Ishikawa (cell line): ENCODE measurements around the gene OTUD4.

Experiments
- CEBPB ChIP-seq: IDR thresholded peaks from 2 replicates; pipeline ENCODE4 v1.6.1; 2012
- CREB1 ChIP-seq: IDR thresholded peaks from 2 replicates; pipeline ENCODE4 v1.6.1; 2012; ENCODE audit warnings: low read depth
- EGR1 ChIP-seq: IDR thresholded peaks from 2 replicates; pipeline ENCODE4 v1.6.1; 2012
- EP300 ChIP-seq: IDR thresholded peaks from 2 replicates; pipeline ENCODE4 v1.6.1; 2012; ENCODE audit warnings: borderline replicate concordance
- FOXM1 ChIP-seq: IDR thresholded peaks from 2 replicates; pipeline ENCODE4 v1.6.1; 2012; ENCODE audit warnings: low read depth, borderline replicate concordance
- NFIC ChIP-seq: IDR thresholded peaks from 2 replicates; pipeline ENCODE4 v1.6.1; 2012
- RAD21 ChIP-seq: IDR thresholded peaks from 2 replicates; pipeline ENCODE4 v1.6.1; 2012; ENCODE audit warnings: low read depth
- TAF1 ChIP-seq: IDR thresholded peaks from 2 replicates; pipeline ENCODE4 v1.6.1; 2012; ENCODE audit warnings: low read depth, mild to moderate bottlenecking
- TCF12 ChIP-seq: IDR thresholded peaks from 2 replicates; pipeline ENCODE4 v1.6.1; 2012; ENCODE audit warnings: low read depth
- TEAD4 ChIP-seq: IDR thresholded peaks from 2 replicates; pipeline ENCODE4 v1.6.1; 2012
- YY1 ChIP-seq: IDR thresholded peaks from 2 replicates; pipeline ENCODE4 v1.6.1; 2012; ENCODE audit warnings: low read depth
- ZBTB7A ChIP-seq: IDR thresholded peaks from 2 replicates; pipeline ENCODE4 v1.6.1; 2012; ENCODE audit warnings: low read depth
- TF ChIP-seq, protein P1 (sequence below): IDR thresholded peaks from 2 replicates; pipeline ENCODE4 v1.6.1; 2012
- TF ChIP-seq, protein P2 (sequence below): IDR thresholded peaks from 2 replicates; pipeline ENCODE4 v1.6.1; 2012; ENCODE audit warnings: low read depth, mild to moderate bottlenecking
- TF ChIP-seq, protein P3 (sequence below): IDR thresholded peaks from 2 replicates; pipeline ENCODE4 v1.6.1; 2012

Gene OTUD4

DNA sequence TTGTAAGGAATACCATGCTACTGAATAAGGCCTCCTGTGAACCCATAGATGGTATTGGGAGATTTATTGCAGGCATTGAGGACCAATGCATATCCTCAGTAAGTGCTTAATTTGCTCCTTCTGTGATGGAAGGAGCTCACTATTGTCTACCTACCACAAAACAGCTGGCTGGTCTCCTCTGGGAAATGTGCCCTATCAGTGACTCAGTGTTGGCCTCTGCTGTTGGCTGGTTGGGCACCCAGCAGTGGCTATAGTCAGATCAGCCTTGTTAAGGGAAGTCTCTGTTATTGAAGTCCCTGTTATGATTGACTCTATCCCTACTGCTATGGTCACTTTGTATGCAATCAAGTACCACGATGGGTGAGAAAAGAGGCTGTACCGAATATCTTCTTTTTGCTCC is 27.5 kb upstream of the OTUD4 start:
- TF ChIP-seq, protein P1, sequence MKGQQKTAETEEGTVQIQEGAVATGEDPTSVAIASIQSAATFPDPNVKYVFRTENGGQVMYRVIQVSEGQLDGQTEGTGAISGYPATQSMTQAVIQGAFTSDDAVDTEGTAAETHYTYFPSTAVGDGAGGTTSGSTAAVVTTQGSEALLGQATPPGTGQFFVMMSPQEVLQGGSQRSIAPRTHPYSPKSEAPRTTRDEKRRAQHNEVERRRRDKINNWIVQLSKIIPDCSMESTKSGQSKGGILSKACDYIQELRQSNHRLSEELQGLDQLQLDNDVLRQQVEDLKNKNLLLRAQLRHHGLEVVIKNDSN, result no peak
- TF ChIP-seq RAD21, result no peak
- TF ChIP-seq NFIC, result no peak
- no peak for TF ChIP-seq EP300
- no peak for TF ChIP-seq CEBPB
- no peak for TF ChIP-seq FOXM1
- TF ChIP-seq ZBTB7A, result no peak
- TF ChIP-seq TAF1, result no peak

DNA sequence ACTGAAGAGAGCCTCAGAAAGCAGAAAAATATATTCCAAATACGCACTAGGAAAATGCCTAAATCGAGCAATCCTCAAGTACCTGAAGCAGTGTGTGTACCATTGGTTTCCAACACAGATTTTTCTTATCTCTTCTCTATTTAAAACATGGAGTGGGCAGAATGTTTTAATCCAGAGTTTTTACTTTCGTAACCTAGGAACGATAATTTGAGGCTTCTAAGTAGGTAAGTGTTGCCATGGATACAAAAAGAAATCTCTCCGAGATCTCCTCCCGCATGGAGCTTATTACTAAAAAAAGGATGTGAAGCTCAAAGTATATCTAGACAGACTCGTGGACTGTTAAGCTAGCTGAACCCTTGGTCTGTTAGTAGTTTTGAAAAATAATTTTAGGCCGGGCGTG is 23.0 kb upstream of the OTUD4 start:
- TF ChIP-seq CREB1 (no peak), RAD21 (no peak), ZBTB7A (no peak), TCF12 (no peak), EP300 (no peak), TAF1 (no peak), EGR1 (no peak), YY1 (no peak)
- TF ChIP-seq, protein P1, result no peak
- TF ChIP-seq, protein P2, sequence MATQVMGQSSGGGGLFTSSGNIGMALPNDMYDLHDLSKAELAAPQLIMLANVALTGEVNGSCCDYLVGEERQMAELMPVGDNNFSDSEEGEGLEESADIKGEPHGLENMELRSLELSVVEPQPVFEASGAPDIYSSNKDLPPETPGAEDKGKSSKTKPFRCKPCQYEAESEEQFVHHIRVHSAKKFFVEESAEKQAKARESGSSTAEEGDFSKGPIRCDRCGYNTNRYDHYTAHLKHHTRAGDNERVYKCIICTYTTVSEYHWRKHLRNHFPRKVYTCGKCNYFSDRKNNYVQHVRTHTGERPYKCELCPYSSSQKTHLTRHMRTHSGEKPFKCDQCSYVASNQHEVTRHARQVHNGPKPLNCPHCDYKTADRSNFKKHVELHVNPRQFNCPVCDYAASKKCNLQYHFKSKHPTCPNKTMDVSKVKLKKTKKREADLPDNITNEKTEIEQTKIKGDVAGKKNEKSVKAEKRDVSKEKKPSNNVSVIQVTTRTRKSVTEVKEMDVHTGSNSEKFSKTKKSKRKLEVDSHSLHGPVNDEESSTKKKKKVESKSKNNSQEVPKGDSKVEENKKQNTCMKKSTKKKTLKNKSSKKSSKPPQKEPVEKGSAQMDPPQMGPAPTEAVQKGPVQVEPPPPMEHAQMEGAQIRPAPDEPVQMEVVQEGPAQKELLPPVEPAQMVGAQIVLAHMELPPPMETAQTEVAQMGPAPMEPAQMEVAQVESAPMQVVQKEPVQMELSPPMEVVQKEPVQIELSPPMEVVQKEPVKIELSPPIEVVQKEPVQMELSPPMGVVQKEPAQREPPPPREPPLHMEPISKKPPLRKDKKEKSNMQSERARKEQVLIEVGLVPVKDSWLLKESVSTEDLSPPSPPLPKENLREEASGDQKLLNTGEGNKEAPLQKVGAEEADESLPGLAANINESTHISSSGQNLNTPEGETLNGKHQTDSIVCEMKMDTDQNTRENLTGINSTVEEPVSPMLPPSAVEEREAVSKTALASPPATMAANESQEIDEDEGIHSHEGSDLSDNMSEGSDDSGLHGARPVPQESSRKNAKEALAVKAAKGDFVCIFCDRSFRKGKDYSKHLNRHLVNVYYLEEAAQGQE, result no peak
- TF ChIP-seq, protein P3, sequence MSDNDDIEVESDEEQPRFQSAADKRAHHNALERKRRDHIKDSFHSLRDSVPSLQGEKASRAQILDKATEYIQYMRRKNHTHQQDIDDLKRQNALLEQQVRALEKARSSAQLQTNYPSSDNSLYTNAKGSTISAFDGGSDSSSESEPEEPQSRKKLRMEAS, result no peak

DNA sequence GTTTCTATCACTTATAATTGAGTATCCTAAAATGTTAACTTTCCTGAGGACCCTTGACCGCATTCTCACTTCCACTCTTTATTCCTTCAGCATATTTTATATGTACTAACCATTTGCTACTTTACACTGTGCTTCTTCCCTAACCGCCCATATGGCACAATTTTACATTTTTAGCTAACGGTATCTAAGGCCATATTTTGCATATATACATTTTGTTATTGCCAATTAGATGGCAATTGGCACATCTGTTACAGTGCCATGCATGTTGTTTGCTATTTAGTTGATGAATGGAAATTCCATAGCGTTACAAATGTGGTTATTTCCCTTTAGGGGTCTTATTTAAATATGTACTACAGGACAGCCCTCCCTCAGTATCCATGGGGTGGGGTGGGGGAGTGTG is 20.0 kb upstream of the OTUD4 start:
- TF ChIP-seq, protein P2, result no peak
- TF ChIP-seq YY1 (no peak), TCF12 (no peak)

DNA sequence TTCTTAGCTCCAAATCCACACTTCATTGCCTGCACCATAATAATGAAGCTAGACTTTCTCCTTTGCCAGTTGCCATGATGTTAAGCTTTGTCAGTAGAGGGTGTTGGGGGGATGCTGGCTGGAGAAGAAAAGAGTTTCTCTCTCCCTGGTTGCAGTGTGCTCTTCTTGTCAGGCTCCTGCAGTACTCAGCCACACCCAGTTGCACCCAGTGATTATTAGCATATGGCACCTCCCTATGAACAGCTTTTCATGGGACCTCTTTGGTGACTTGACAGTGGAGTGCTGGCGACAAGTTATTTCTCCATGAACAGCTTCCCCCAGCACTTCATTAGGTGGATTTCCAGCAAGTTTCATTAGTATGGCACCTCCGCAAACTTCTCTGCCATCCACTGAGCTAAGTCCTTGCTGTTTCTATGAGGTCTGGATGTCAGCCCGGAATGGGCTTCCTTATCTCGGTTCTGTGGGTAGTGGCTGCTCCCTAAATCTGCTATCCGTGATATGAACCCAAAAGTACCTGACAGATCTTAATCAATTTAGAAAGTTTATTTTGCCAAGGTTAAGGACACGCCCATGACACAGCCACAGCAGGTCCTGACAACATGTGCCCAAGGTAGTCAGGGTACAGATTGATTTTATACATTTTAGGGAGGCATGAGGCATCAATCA is 18.8 kb upstream of the OTUD4 start:
- no peak for TF ChIP-seq EP300
- no peak for TF ChIP-seq YY1
- no peak for TF ChIP-seq RAD21
- TF ChIP-seq NFIC, result no peak
- TF ChIP-seq CEBPB, result no peak
- TF ChIP-seq, protein P2, result no peak
- no peak for TF ChIP-seq TCF12
- no peak for TF ChIP-seq TAF1
- no peak for TF ChIP-seq EGR1
- no peak for TF ChIP-seq TEAD4
- TF ChIP-seq, protein P3, result no peak
- TF ChIP-seq ZBTB7A, result no peak
- TF ChIP-seq, protein P1, result no peak
- no peak for TF ChIP-seq FOXM1
- TF ChIP-seq CREB1, result no peak

DNA sequence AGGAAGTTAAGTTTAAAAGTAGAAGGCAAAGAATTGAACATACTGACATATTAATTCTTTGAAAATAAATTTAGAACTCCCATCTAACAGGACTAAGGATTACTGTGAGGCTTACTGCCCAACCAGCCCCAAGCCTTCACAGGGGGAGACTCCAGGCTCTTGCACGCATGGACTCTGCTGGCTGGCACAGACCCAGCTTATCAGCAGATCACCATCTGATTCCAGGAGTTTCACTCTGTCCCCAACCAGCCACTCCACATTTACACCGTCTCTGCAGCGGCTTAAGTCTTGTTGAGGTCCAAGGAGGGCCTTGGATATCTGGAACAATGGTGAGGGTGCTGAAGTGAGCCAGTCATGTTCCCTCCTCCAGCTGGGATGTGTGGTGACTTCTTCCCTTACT is 16.4 kb upstream of the OTUD4 start:
- no peak for TF ChIP-seq EGR1
- no peak for TF ChIP-seq CREB1
- no peak for TF ChIP-seq FOXM1
- TF ChIP-seq YY1, result no peak
- no peak for TF ChIP-seq EP300
- TF ChIP-seq, protein P2, result no peak
- no peak for TF ChIP-seq RAD21
- TF ChIP-seq ZBTB7A, result no peak
- no peak for TF ChIP-seq NFIC
- TF ChIP-seq, protein P3, result no peak
- no peak for TF ChIP-seq TEAD4
- TF ChIP-seq TAF1, result no peak
- TF ChIP-seq TCF12, result no peak
- TF ChIP-seq CEBPB, result no peak
- TF ChIP-seq, protein P1, result no peak
